K562 (cell line): ENCODE results near the gene CCDC71L. TPM values are rescaled to one million over a fixed set of nuclear protein-coding genes. Genes with fewer than 3 reads are reported as not detected.

Experiments used
- RREB1 ChIP-seq: fragments of 250-450 bp; sonication (Bioruptor Pico); IDR thresholded peaks from 2 replicates; pipeline ENCODE4 v1.4.0; 2020
- polyA plus RNA-seq, 8 experiments: library from polyadenylated mRNA; depleted of rRNA in 4 of 8; stranded (reverse) in 5 of 8; unstranded in 3 of 8; fragments of >200 nt; fragmentation: Nextera tagmentation in 2 of 8; fragmentation: Illumina TruSeq in 1 of 8; extraction: Ambion mirVana in 2 of 8; extraction: Trizol in 1 of 8; gene quantifications; 2 replicates each; pipeline versions ENCODE4 v1.2.1 to v1.2.3, GENCODE V29; 2011 to 2014; ENCODE audit warnings: inconsistent platforms in 1 of 8, missing spikeins in 1 of 8
- total RNA-seq, 7 experiments: library from RNA; depleted of rRNA in 6 of 7; stranded (reverse); fragments of >200 nt in 6 of 7; fragmentation: Illumina TruSeq in 2 of 7; extraction: Trizol in 2 of 7; gene quantifications; 2 replicates each; pipeline versions ENCODE4 v1.2.1 to v1.2.3, GENCODE V29; 2011 to 2021; ENCODE audit warnings: low replicate concordance in 1 of 7

CCDC71L gene
- total and polyA plus RNA-seq, 9 of the 15 experiments (the other 6 are each of a cell fraction or from before 2014, with no cell fraction given) = 5.7 to 108 (median 25.4) TPM

- TF ChIP-seq RREB1 = no peak
Measured at GRCh38 chr7:106659166-106659962, 1.6 kb downstream of the CCDC71L start (continued).
